ENCODE measurements around the gene SRSF12. TPM values are rescaled to one million over a fixed set of nuclear protein-coding genes. Genes with fewer than 3 reads are reported as not detected.
"Not testable (repeated sequence)": the region's sequence is repeated elsewhere in the genome, so short reads cannot be mapped to it uniquely, and the experiment has no call there.

SRSF12 gene
- total RNA-seq, 4 donors from 2014 or later = 0.15 to 0.36 TPM; not detected in 2

GRCh38 chr6:89069536-89070163 lies 48.2 kb downstream of the SRSF12 start:
- TF ChIP-seq POLR2A (IDR thresholded peaks at IDR 0.05) = no peak
- no peak for TF ChIP-seq EP300 (IDR thresholded peaks at IDR 0.05)
- no peak for TF ChIP-seq POLR2AphosphoS5 (IDR thresholded peaks at IDR 0.05)
- no peak for TF ChIP-seq CTCF (IDR thresholded peaks at IDR 0.05)
- no peaks in the 10 kb centered on the region for H3K36me3 ChIP-seq
- H3K4me3 ChIP-seq = no peak overlapping the region
- H3K9me3 ChIP-seq = no peaks in the 10 kb centered on the region
- H3K27me3 ChIP-seq = no peaks in the 10 kb centered on the region
- no peak for DNase-seq (ENCODE audit: low spot score in 2 of 2)
- 88% methylated on average over 10 of the region's 10 CpGs for WGBS
- H3K27ac ChIP-seq = no peak overlapping the region
- H3K4me1 ChIP-seq = peaks cover 2% of the 10 kb centered on the region

GRCh38 chr6:89068695-89069094 lies 49.2 kb downstream of the SRSF12 start:
- Histone ChIP-seq H3K27ac (no peak overlapping the region), H3K27me3 (no peaks in the 10 kb centered on the region), H3K9me3 (no peaks in the 10 kb centered on the region), H3K36me3 (no peaks in the 10 kb centered on the region), H3K4me3 (no peak overlapping the region), H3K4me1 (peaks cover 2% of the 10 kb centered on the region)
- 92% methylated on average over 1 of the region's 1 CpG for WGBS
- no peak for DNase-seq (ENCODE audit: low spot score in 2 of 2)
- TF ChIP-seq CTCF (IDR thresholded peaks at IDR 0.05) = no peak
- no peak for TF ChIP-seq POLR2AphosphoS5 (IDR thresholded peaks at IDR 0.05)
- no peak for TF ChIP-seq EP300 (IDR thresholded peaks at IDR 0.05)
- no peak for TF ChIP-seq POLR2A (IDR thresholded peaks at IDR 0.05)

GRCh38 chr6:89067796-89068195 lies 50.1 kb downstream of the SRSF12 start:
- Histone ChIP-seq H3K9me3 (no peaks in the 10 kb centered on the region), H3K36me3 (no peaks in the 10 kb centered on the region), H3K4me1 (peaks cover 2% of the 10 kb centered on the region), H3K4me3 (no peak overlapping the region), H3K27ac (no peak overlapping the region), H3K27me3 (no peaks in the 10 kb centered on the region)
- no peak for DNase-seq (ENCODE audit: low spot score in 2 of 2)
- TF ChIP-seq CTCF (IDR thresholded peaks at IDR 0.05) = no peak
- no peak for TF ChIP-seq POLR2A (IDR thresholded peaks at IDR 0.05)
- TF ChIP-seq POLR2AphosphoS5 (IDR thresholded peaks at IDR 0.05) = no peak
- TF ChIP-seq EP300 (IDR thresholded peaks at IDR 0.05) = no peak

GRCh38 chr6:89066940-89067646 lies 50.8 kb downstream of the SRSF12 start:
- Histone ChIP-seq H3K4me3 (no peak overlapping the region), H3K36me3 (no peaks in the 10 kb centered on the region), H3K4me1 (peaks cover 2% of the 10 kb centered on the region), H3K27ac (no peak overlapping the region), H3K9me3 (no peaks in the 10 kb centered on the region), H3K27me3 (no peaks in the 10 kb centered on the region)
- 79% methylated on average over 4 of the region's 4 CpGs for WGBS
- DNase-seq (ENCODE audit: low spot score in 2 of 2) = no peak
- TF ChIP-seq POLR2AphosphoS5 (IDR thresholded peaks at IDR 0.05) (no peak), EP300 (IDR thresholded peaks at IDR 0.05) (no peak), POLR2A (IDR thresholded peaks at IDR 0.05) (no peak), CTCF (IDR thresholded peaks at IDR 0.05) (no peak)

- not testable (repeated sequence) for DNase-seq (ENCODE audit: low spot score in 2 of 2); H3K9me3 ChIP-seq; H3K27me3 ChIP-seq; H3K4me3 ChIP-seq; H3K4me1 ChIP-seq; H3K27ac ChIP-seq; H3K36me3 ChIP-seq
- 90% methylated on average over 9 of the region's 9 CpGs for WGBS
These were observed 51.8 kb downstream of the SRSF12 start for GRCh38 chr6:89066121-89066520.

- H3K4me3 ChIP-seq; DNase-seq (ENCODE audit: low spot score in 2 of 2); H3K4me1 ChIP-seq; H3K9me3 ChIP-seq; H3K36me3 ChIP-seq; H3K27ac ChIP-seq; H3K27me3 ChIP-seq: not testable (repeated sequence)
- no CpG with 5 or more reads among the region's 22 CpGs for WGBS
These were observed 52.9 kb downstream of the SRSF12 start for GRCh38 chr6:89064931-89065330.

Measured in suprapubic skin (tissue), 4 donors.